NCI-H1694 treated with DMSO at 0.1 percent for 48 hours (cell line): Measurements from ENCODE around the gene SBF2.

Experiments used
- DNase-seq: peaks from one replicate; lab custom pipeline; 2025; lab: John Stamatoyannopoulos, UW

SBF2 gene

DNA sequence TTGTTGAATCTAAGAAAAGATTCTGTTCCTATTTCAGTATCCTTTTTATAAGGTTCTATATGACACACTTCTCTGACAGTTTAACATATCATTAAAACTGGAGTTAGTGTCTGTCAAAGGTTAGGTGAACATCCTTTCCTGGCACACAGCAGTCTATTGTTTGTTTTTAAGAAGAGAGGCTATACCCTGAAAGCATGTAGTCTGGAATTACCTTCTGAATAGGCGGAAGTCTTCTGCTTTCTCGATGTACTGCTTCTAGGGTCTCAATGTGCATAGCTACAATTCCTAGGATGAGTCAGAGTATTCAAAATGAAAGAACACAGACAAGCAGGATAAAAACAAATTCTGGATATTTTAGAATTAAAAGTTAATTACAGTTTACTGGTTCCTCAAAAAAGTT, 441.6 kb downstream of the SBF2 start:
- no peak for DNase-seq

GRCh38 chr11:9851366-9851765, 442.7 kb downstream of the SBF2 start:
- DNase-seq: no peak

DNA sequence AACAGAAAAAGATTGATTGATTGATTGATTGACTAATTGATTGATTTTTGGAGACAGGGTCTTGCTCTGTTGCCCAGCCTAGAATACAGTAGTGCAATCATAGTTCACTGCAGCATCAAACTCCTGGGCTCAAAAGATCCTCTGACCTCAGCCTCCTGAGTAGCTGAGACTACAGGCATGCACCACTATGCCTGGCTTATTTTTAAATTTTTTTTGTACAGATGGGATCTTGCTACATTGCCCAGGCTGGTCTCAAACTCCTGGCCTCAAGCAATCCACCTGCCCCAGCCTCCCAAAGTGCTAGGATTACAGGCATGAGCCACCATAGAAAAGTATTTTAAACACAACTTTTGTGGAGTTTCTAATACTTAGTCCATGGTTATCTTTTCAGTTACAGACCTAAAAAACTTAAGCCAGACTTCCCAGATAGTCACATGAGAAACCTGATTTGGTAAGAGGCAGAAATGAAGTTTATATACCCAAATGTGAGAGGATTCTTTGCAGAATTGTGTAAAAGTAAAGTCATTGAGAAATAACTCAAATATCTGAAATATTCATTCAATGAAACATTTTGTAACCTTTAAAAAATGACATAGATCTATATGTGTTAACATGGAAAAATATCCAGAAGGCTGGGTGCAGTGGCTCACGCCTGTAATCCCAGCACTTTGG, 443.7 kb downstream of the SBF2 start:
- DNase-seq: no peak

GRCh38 chr11:9849389-9849788, 444.6 kb downstream of the SBF2 start:
- DNase-seq: no peak

DNA sequence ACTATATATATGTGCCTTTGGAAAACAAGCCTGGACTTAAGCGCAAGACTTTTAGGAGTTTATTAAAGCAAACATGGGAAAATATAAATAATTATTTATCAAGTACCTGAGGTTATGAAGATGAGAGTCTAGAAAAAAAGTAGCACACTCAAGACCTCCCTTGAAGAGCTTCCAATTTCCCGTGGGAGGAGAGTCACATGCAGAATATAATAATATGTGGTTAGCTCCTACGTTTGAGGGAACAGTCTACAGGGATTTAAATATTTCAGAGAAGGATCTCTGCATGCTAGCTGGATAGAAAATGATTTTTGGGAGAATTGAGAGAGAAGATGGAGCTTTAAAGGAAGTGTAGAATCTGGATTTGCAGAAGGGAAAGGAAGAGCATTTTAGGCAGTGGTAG, 446.4 kb downstream of the SBF2 start:
- no peak for DNase-seq

GRCh38 chr11:9842923-9843322, 451.1 kb downstream of the SBF2 start:
- no peak for DNase-seq

GRCh38 chr11:9840460-9841004, 453.5 kb downstream of the SBF2 start:
- DNase-seq: no peak

- no peak for DNase-seq
Measured at GRCh38 chr11:9839550-9839949, 454.5 kb downstream of the SBF2 start.

- DNase-seq: no peak
Measured at GRCh38 chr11:9838961-9839360, 455.1 kb downstream of the SBF2 start.

DNA sequence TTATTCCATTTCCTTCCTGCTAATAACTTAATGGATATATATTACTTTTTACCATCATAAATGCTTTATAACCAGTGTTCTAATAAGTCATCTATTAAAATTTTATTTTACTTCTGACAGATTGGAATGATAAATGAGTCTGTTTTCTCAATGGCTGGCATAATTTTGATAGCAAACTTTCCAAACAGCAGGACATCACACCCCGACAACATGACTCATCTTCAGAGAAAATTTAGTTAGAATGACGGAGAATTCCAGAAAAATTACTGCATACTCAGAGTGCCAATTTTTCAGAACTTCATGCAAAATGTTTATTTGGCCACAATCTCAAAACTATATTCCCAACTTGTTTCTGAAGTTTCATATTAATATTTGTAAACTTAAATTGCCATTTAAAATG, 455.8 kb downstream of the SBF2 start:
- no peak for DNase-seq

GRCh38 chr11:9834291-9834690, 459.7 kb downstream of the SBF2 start:
- DNase-seq: no peak

DNA sequence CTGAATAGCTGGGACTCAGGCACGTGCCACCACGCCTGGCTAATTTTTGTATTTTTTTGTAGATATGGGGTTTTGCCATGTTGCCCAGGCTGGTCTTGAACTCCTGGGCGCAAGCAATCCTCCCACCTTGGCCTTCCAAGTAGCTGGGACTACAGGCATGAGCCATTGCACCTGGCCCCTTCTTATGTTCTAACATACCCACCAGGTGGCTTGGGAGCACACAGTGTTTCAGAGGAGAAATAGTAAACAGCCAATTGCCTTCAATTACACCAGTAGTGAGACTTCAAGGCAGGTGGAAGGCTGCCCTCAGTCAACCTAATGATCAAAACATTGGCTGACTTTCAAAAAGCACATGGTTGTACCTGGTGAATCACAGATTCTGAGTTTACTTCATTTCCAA, 462.9 kb downstream of the SBF2 start:
- DNase-seq: no peak

DNA sequence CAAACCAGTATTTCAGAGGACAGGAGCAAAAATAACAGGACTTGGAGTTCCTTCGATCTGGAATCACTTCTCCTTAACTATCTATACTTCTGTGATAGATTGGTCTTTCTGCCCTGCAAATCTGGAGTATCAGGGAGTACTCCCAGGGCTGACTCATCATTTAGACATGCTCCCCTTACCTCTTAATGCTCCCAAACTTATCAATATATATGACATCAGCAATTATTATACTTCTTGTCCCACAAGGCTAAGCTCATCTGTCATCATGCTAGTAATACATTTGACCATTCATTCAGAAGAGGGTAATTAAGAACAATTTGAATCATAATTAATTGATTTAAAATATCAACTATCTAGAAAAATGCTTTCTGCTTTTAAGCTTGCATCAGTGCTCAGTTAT, 466.3 kb downstream of the SBF2 start:
- DNase-seq: no peak

GRCh38 chr11:9826390-9826789, 467.6 kb downstream of the SBF2 start:
- no peak for DNase-seq

GRCh38 chr11:9825895-9826294, 468.1 kb downstream of the SBF2 start:
- DNase-seq: no peak

- DNase-seq: no peak
Measured at GRCh38 chr11:9825315-9825714, 468.7 kb downstream of the SBF2 start.

GRCh38 chr11:9823887-9824385, 470.1 kb downstream of the SBF2 start:
- no peak for DNase-seq

DNA sequence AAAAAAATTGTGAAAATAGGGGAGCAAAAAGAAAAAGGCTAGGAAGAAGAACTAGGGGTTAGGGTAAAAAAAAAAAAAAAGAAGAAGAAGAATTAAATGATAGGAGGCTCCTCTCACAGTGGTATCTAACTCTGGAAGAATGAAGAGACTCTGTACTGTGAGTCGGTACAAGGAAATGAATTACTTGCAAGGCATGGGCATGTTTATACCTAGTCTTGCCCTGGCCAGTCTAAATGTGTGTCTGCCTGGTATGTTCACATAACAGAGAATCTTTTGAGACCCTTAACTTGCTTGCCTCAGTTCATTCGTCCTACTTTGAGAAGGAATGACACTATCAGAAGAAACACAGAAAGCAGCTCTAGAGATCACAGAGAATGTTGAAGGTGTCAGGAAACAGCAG, 470.6 kb downstream of the SBF2 start:
- DNase-seq: no peak

GRCh38 chr11:9821008-9821752, 472.8 kb downstream of the SBF2 start:
- DNase-seq: no peak

GRCh38 chr11:9820260-9820659, 473.8 kb downstream of the SBF2 start:
- DNase-seq: no peak

DNA sequence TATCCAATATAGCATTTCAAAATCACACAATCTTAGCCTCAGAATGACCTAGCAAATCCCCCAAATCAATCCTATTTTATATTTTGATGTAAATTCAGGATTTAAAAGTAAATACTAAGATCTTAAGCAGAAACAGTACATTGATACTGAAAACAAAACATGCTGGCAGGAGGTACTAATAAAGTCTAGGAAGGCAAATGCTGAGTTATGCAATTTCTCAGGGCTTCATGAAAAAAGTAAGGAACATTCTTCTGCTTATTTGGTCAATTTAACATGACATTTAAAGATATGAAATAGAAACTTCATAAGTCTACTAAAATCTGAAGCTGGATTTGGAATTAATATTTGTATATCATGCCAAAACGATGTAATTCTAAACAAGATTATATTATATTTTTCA, 476.8 kb downstream of the SBF2 start:
- DNase-seq: no peak

DNA sequence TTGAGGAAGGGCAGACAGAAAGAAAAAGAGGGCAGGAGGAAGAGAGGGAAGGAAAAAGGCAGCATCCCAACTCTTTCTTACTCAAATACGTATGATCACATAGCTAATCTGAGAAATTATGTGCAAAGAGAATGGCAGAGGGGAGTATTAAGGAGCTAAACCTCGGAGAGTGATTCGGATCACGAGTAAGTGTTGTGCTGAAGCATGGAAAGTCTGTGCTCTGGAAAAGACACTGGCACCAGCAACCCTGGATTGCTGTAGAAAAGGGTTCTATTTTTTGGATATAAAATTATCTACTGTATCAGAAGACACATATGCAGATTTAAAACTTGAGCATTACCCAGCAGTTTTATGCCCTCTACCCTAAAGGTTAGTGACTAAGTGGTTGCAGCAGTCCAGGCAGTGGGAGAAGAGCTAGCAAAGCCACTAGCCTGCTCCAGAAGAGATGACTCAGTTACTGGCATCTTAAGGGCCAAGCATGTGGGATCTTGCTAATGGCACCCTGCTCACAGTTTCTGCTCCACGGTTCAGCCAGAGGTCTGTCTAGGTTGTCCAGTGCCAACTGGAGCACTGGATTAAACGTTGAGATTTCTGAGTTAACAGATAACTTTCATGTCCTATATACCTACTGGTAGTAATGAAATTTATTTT, 478.4 kb downstream of the SBF2 start:
- no peak for DNase-seq

DNA sequence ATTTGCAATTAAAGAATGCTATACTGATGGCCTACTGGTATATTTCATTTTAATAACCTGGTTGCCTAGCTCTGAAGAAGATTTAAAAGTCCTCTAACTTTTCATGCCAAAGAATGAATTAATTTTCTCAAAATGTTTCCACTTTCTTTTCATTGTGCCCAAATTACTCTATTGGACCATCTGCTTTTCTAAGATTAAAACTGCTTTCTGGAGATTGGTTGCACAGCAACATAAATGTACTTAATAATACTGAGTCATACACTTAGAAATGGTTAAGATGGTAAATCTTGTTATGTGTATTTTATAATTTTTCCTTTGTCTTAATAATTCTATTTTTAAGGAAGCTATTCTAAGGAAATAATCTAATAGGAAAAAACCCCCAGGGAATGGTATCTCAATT, 479.9 kb downstream of the SBF2 start:
- no peak for DNase-seq
